Osteocyte (in vitro differentiated cells): ENCODE results near the gene DAB2IP. TPM values are rescaled to one million over a fixed set of nuclear protein-coding genes. Genes with fewer than 3 reads are reported as not detected.

Experiments
- DNase-seq: peaks from one replicate; pipeline ENCODE4 v3.0.0; 2021; ENCODE audit warnings: mixed read lengths; ENCODE audit not compliant: unreplicated experiment; ENCODE audit errors: extremely low spot score
- H3K27ac Mint-ChIP-seq: one replicate; pipeline ENCODE4 v1.8.0; 2021; ENCODE audit warnings: mild to moderate bottlenecking, mixed read lengths; ENCODE audit not compliant: unreplicated experiment
- H3K27me3 Mint-ChIP-seq: one replicate; pipeline ENCODE4 v1.8.0; 2021; ENCODE audit warnings: mixed read lengths; ENCODE audit not compliant: unreplicated experiment
- H3K36me3 Mint-ChIP-seq: one replicate; pipeline ENCODE4 v1.8.0; 2021; ENCODE audit warnings: mixed read lengths; ENCODE audit not compliant: unreplicated experiment
- H3K4me1 Mint-ChIP-seq: one replicate; pipeline ENCODE4 v1.8.0; 2021; ENCODE audit warnings: mixed read lengths; ENCODE audit not compliant: unreplicated experiment
- H3K4me3 Mint-ChIP-seq: one replicate; pipeline ENCODE4 v1.8.0; 2021; ENCODE audit warnings: mild to moderate bottlenecking, moderate library complexity, mixed read lengths; ENCODE audit not compliant: unreplicated experiment
- H3K9me3 Mint-ChIP-seq: one replicate; pipeline ENCODE4 v1.8.0; 2021; ENCODE audit warnings: mixed read lengths; ENCODE audit not compliant: unreplicated experiment
- total RNA-seq: library from RNA; stranded (reverse); gene quantifications from 2 replicates; pipeline ENCODE4 v1.2.1, GENCODE V29; 2021
- TF ChIP-seq, protein P1 (sequence below): fragments of 200-600 bp; sonication (generic); IDR thresholded peaks from 2 replicates; pipeline ENCODE4 v1.5.0; 2021; ENCODE audit warnings: antibody characterized with exemption, mild to moderate bottlenecking, moderate library complexity

DAB2IP gene
- total RNA-seq, 1 donor from 2014 or later = 43.6 TPM

DNA sequence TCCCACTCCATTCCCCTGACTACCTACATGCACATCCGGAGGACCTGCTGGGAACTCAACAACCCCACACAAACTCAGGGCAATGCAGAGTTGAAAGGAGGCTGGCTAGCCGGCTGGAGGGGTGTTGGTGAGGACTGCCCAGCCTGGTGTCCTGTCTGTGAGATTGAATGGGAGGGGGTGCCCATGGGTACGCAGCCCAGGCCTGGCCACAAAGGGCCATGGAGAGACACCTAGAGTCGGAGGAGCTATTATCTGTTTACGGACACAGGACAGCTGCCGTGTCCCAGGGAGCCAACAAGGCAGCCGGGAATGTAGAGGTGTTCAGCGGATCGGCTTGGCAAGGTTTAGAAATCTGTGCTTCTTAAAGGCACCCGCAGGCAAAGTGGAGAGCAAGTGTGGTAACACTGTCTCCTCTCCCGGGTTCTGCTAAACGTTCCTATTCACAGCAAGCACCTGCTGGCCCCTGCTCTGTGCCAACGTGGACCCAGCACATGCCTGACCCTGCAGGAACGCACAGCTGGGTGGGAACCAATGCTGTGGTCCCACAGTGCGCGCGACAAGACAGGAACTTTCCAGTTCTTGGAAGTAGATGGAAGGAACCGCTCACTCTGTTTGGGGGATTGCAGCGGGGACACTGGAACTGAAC is 166.7 kb downstream of the DAB2IP start:
- DNase-seq = no peak
- Mint-ChIP-seq H3K4me1 (peaks cover 7% of the 10 kb centered on the region), H3K36me3 (peaks cover 2% of the 10 kb centered on the region), H3K4me3 (no peak overlapping the region), H3K27me3 (peaks cover 4% of the 10 kb centered on the region), H3K27ac (no peak overlapping the region), H3K9me3 (no peaks in the 10 kb centered on the region)
- TF ChIP-seq, protein P1, sequence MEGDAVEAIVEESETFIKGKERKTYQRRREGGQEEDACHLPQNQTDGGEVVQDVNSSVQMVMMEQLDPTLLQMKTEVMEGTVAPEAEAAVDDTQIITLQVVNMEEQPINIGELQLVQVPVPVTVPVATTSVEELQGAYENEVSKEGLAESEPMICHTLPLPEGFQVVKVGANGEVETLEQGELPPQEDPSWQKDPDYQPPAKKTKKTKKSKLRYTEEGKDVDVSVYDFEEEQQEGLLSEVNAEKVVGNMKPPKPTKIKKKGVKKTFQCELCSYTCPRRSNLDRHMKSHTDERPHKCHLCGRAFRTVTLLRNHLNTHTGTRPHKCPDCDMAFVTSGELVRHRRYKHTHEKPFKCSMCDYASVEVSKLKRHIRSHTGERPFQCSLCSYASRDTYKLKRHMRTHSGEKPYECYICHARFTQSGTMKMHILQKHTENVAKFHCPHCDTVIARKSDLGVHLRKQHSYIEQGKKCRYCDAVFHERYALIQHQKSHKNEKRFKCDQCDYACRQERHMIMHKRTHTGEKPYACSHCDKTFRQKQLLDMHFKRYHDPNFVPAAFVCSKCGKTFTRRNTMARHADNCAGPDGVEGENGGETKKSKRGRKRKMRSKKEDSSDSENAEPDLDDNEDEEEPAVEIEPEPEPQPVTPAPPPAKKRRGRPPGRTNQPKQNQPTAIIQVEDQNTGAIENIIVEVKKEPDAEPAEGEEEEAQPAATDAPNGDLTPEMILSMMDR = no peak

DNA sequence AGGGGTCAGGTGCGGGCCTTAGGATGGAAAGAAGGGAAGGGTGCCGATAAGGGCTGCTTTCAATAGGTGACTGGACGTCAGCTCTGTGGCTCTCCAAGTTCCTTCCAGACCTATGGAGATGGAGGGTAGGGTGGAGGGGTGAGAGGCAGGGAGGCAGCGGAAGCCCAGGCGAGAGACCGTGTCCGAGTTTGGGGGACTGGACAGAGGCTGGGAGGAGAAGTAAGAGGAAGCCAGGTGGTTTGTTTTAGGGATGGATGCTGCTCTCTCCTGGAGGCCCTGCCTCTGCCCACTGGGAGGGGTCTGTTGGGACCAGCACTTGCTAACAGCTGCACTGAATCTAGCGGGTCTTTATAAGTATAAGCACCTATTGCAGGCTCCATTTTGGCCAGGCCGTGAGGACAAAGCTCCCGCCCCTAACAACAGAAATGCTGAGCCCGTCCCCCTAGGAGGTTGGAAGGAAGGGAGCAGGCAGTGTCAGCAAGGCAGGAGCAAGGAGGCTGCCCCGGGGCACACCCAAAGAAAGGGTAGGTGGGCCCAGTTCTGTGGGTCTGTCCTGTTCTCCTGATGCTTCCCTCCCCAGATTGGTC is 167.5 kb downstream of the DAB2IP start:
- Mint-ChIP-seq H3K4me1 (peaks cover 7% of the 10 kb centered on the region), H3K9me3 (no peaks in the 10 kb centered on the region), H3K27ac (no peak overlapping the region), H3K36me3 (peaks cover 2% of the 10 kb centered on the region), H3K4me3 (no peak overlapping the region), H3K27me3 (peaks cover 4% of the 10 kb centered on the region)
- TF ChIP-seq, protein P1 = no peak
- no peak for DNase-seq

DNA sequence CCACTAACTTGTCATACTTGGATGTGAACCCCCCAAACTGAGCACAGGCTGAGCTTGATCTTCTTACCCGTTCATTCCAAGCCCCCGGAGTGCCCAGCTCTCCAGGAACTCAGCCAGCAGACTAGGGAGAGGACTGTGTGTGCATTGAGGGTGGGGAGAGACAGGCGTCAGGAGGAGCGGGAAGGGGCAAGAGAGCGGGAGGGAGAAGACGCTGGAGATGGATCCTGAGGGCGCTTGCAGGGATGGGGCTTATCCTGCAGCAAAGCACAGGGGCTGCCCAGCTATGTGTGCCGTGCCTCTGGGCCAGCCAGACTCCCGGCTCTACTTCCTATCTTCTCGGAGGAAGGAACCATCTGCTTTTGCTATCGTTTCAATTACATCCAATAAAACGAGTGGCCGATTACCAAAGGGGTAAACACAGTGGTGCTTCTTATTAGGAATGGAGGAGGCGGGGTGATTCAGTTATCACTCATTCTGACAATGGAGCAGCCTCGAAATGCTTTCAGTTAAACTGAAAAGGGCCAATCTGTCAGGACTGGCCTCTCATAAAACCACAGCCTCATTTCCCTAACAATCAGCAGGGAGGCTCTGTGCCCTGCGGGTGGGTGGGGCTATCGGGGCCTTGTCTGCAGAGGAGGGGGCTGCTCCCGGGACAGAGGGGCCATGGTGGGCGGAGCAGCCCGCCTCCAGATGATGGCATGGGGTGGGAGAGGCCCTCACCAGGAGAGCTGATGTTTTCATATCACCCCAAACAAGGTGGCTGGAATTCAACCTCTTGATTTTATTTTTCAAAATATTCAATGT is 168.2 kb downstream of the DAB2IP start:
- H3K27ac Mint-ChIP-seq = no peak overlapping the region
- peaks cover 2% of the 10 kb centered on the region for H3K36me3 Mint-ChIP-seq
- no peaks in the 10 kb centered on the region for H3K9me3 Mint-ChIP-seq
- TF ChIP-seq, protein P1 = no peak
- H3K4me3 Mint-ChIP-seq = no peak overlapping the region
- H3K4me1 Mint-ChIP-seq = peaks cover 7% of the 10 kb centered on the region
- peaks cover 4% of the 10 kb centered on the region for H3K27me3 Mint-ChIP-seq
- DNase-seq = no peak

DNA sequence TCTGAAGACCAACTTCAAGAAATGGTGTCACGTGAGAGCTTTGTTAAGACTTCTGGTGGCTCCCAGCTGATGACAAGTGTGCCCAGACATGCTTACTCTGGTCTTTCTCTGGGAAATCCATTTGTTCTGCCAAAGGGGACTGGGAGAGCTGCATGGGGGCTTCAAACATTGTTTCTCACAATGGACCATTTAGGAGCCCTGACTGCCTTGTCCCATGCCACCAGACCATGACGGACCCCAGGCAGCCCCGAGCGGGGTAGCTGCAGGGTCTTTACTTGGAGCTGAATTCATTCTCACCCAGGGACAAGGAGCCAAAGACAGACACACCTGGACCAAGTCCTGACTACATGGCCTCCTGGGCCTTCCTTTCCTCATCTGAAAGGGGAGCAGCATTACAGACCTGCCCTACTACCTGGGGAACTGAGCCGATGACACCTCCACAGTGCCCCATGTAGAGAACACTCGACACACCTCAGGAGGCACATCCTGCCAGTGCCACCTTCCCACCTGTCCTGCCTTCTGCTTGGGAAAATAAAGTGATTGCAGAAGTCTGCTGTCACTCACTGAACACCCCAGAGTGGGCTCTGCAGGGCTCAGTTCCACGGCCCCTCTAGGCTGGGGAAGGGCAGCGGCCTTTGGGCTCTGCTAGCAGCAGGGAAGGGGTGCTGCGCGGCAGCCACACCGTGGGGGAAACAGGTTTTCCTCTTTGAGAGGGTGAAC is 169.0 kb downstream of the DAB2IP start:
- Mint-ChIP-seq H3K27me3 (peaks cover 4% of the 10 kb centered on the region), H3K4me1 (peaks cover 7% of the 10 kb centered on the region), H3K4me3 (no peak overlapping the region), H3K27ac (no peak overlapping the region), H3K9me3 (no peaks in the 10 kb centered on the region), H3K36me3 (peaks cover 2% of the 10 kb centered on the region)
- DNase-seq = no peak
- TF ChIP-seq, protein P1 = no peak
